ENCODE results near the gene CCM2. TPM values are rescaled to one million over a fixed set of nuclear protein-coding genes. Genes with fewer than 3 reads are reported as not detected.

The CCM2 gene
- total RNA-seq, 3 donors from 2014 or later, result 33.4 to 43.8 (median 35.8) TPM

DNA sequence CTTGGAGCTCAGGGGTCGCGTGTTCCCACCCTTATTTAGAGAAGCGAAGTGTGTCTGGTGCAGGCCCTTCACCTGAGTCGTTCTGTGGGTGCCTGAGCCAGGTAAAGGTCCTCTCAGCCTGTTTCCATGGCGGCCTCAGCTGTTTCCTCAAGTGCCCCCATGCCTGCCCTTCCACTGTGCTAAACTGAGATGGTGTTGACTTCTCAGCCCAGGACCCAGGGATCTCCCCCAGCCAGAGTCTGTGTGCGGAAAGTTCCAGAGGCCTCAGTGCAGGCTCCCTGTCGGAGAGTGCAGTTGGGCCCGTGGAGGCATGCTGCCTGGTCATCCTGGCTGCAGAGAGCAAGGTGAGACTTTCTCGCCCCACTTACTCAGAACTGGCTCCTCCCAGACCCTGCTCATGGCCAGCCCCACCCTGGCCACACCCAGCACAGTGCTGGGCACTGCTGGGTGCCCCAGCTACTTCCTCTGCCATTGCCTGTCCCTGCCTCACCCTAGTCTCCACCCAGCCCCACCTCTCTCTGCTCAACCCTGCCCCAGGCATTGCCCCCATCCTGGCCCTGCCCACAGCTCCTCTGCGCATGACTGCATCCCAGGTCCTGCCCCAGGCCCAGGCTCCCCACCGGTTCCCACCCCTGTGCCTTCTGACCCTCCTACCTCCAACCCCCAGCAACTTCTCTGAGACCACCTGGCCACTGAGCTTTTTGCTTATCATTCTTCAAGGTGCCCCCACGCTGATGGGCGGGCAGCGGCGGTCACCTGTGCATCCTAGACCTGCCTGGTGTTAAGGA lies 68.4 kb downstream of the CCM2 start:
- Histone ChIP-seq H3K9me3 (no peaks in the 10 kb centered on the region), H3K4me3 (no peak overlapping the region), H3K4me1 (ENCODE audit: low read depth) (peaks cover 7% of the 10 kb centered on the region), H3K36me3 (ENCODE audit: low read depth) (no peaks in the 10 kb centered on the region)
- intact Hi-C loops (cut with DNase I, micrococcal nuclease), result no loop called here
- TF ChIP-seq, protein P1, sequence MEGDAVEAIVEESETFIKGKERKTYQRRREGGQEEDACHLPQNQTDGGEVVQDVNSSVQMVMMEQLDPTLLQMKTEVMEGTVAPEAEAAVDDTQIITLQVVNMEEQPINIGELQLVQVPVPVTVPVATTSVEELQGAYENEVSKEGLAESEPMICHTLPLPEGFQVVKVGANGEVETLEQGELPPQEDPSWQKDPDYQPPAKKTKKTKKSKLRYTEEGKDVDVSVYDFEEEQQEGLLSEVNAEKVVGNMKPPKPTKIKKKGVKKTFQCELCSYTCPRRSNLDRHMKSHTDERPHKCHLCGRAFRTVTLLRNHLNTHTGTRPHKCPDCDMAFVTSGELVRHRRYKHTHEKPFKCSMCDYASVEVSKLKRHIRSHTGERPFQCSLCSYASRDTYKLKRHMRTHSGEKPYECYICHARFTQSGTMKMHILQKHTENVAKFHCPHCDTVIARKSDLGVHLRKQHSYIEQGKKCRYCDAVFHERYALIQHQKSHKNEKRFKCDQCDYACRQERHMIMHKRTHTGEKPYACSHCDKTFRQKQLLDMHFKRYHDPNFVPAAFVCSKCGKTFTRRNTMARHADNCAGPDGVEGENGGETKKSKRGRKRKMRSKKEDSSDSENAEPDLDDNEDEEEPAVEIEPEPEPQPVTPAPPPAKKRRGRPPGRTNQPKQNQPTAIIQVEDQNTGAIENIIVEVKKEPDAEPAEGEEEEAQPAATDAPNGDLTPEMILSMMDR (IDR thresholded peaks at IDR 0.05), result no peak
- peak; percentile 14 to 65 (median 57) for DNase-seq
- ATAC-seq, result peak; percentile 87

DNA sequence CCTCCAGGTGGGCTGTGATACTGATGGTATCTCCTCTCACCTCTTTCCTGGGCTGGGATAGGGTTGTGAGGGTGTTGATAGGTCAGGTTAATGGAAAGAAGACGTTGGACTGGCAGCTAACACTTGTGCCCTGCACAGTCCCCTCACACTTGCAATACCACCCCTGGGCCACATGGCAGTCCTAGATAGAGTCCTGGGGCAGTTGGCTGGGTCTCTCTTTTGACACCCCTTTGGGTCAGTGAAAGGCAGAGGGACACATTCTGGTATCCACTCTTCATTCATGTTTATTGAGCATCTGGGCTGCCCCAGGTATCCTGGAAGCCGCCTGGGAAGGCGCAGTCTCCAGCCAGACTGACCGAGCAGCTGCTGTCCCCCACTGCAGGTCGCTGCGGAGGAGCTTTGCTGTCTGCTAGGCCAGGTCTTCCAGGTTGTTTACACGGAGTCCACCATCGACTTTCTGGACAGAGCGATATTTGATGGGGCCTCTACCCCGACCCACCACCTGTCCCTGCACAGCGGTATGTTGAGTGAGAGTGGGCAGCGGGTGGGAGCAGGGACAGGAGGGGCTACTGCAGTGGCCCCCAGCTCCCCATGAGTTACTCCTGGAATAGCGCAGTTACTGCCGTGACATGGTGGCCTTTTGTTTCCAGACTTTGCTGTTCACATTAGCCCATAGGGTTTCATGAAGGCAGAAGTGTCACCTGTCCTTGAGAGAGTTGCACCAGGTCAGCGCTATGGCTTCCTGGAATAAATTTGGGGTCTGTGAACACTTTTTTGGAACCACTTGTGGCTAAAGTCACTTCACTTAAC lies 69.6 kb downstream of the CCM2 start:
- peaks cover 3% of the 10 kb centered on the region for H3K36me3 ChIP-seq (ENCODE audit: low read depth)
- DNase-seq (no peak), ATAC-seq (no peak)
- intact Hi-C loops (cut with DNase I, micrococcal nuclease), result no loop called here
- TF ChIP-seq, protein P1 (IDR thresholded peaks at IDR 0.05), result no peak
- no peak overlapping the region for H3K4me3 ChIP-seq
- no peaks in the 10 kb centered on the region for H3K9me3 ChIP-seq
- H3K4me1 ChIP-seq (ENCODE audit: low read depth), result peaks cover 7% of the 10 kb centered on the region

DNA sequence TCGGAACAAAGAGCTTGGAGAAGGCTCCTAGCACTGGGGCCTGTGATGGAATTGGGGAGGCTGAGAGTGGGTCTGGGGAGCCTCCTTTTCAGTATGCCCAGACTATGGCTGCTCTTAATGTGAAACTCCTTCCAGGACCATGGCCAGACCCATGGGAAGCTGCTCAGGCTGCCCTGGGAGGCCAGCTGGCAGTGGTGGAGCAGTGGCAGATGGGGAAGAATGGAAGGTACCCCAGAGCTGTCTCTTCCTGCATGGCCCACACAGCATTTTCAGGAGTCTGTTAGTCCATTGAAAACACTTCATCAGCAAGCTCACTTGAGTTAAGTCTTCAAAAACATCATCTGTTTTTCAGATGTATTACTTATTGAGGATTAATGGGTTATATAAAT lies 70.2 kb downstream of the CCM2 start:
- Histone ChIP-seq H3K9me3 (no peaks in the 10 kb centered on the region), H3K36me3 (ENCODE audit: low read depth) (peaks cover 3% of the 10 kb centered on the region), H3K4me1 (ENCODE audit: low read depth) (peaks cover 7% of the 10 kb centered on the region), H3K4me3 (no peak overlapping the region)
- no peak for ATAC-seq
- intact Hi-C loops (cut with DNase I, micrococcal nuclease), result no loop called here
- TF ChIP-seq, protein P1 (IDR thresholded peaks at IDR 0.05), result no peak
- DNase-seq, result no peak

DNA sequence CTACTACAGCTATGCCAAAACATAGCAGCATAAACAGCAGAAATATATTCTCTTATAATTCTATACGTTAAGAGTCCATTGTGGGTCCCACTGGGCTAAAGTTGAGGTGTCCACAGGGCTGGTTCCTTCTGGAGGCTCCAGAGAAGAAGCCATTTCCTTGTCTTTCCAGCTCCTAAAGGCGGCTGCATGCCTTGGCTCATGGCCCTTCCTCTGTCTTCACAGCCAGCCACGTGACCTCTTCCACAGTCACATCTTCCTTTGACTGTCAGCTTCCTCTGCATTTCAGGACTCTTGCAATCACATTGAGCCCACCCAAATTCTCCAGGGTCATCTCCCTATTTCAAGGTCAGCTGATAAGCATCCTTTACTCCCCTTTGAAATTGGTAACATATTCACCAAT lies 71.5 kb downstream of the CCM2 start:
- TF ChIP-seq, protein P1 (IDR thresholded peaks at IDR 0.05), result no peak
- Histone ChIP-seq H3K4me1 (ENCODE audit: low read depth) (peaks cover 7% of the 10 kb centered on the region), H3K36me3 (ENCODE audit: low read depth) (peaks cover 10% of the 10 kb centered on the region), H3K4me3 (no peak overlapping the region), H3K9me3 (no peaks in the 10 kb centered on the region)
- DNase-seq (no peak), ATAC-seq (no peak)
- intact Hi-C loops (cut with DNase I, micrococcal nuclease), result no loop called here

DNA sequence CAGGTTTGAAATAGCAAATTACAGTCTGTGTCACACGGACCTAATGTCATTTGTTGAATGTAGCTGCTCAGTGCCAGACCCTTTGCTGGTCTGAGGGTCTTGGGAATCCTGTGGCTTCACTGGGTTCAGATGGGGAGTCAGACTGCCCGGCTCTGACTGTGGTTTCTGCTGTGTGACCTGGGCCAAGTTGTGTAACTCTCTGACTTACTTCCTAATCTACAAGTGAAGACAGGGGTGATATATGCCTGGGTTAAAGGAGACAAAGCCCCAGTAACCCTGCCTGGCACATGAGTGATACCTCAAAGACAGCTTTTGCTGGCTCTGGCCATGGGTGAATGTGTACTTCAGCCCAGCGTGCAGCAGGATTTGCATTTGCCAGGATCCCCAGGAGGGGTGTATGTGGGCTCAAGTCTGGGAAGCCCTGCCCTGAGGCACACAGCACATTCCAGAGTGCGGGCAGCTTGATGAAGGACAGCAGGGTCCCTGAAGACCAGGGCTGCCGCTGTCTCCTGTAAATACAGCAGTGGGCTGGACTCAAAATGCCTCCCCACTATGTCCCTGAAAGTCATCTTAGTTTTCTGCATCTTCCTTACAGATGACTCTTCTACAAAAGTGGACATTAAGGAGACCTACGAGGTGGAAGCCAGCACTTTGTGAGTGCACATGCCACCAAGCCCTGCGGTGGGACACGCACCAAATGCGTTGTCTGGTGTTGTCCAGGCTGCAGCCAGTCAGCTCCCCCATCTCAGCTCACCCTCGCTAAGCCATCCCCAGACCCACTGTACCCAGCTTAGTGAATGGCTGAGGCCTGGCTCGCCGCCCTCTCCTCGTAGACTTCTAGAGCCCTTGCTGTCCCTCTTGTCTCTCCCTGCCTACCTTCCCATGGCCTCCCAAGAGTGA lies 72.4 kb downstream of the CCM2 start:
- no peak for ATAC-seq
- no peaks in the 10 kb centered on the region for H3K9me3 ChIP-seq
- intact Hi-C loops (cut with DNase I, micrococcal nuclease), result no loop called here
- no peak overlapping the region for H3K4me3 ChIP-seq
- TF ChIP-seq, protein P1 (IDR thresholded peaks at IDR 0.05), result no peak
- H3K36me3 ChIP-seq (ENCODE audit: low read depth), result peaks cover 10% of the 10 kb centered on the region
- H3K4me1 ChIP-seq (ENCODE audit: low read depth), result peaks cover 7% of the 10 kb centered on the region
- DNase-seq, result no peak

Measured in mucosa of descending colon (tissue), 3 donors.